T follicular helper cell (primary cell): ENCODE data around the gene PCED1B.
"Not testable (repeated sequence)": the region's sequence is repeated elsewhere in the genome, so short reads cannot be mapped to it uniquely, and the experiment has no call there.

ENCODE experiments used
- DNase-seq: peaks from one replicate; pipeline ENCODE4 v3.0.0-alpha.2; 2020; ENCODE audit warnings: low read depth
- total RNA-seq, 2 experiments: gene quantifications; one replicate each; lab custom pipeline; 2026; lab: John Stamatoyannopoulos, UW

The PCED1B gene
- total RNA-seq, result 22.2 to 74.1 reads per million in 2 experiments

DNA sequence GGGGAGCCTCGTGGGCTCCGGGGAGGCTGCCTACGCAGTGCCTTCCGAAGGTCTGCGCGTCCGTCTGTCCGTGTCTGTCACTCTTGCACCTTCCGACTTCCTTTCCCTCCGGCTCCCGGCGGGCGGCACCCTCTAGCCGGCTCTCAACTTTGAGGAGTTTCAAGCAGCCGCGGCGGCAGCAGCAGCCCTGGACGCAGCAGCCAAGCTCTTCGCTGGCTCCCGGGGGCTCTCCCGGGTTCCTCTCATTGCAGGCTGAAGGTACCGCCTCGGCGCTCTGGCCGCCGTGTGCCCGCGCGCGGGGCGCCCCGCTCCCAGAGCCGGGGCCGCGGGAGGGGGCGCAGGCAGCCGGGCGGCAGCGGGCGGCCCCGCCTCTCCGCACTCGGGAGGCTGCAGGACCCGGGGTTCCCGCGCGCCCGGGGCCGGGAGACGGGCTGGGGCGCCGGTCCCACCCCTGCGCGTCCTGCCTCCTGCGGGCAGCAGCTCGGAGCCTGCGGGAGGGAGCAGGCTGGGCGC is at the start of gene PCED1B, which contains the start of gene AMIGO2:
PCED1B (plus strand) TSS at position 154 of the 513 bp plus-strand sequence. CDS start 155,443 bp downstream, outside the sequence.
AMIGO2 (minus strand) TSS at position 492 of the 513 bp plus-strand sequence. CDS start 957 bp downstream, outside the sequence.
- DNase-seq, result peak; percentile 21

- DNase-seq, result no peak
Measured at GRCh38 chr12:47029903-47030302, 49.5 kb upstream of the PCED1B start.

GRCh38 chr12:47032644-47033043 is 46.8 kb upstream of the PCED1B start:
- DNase-seq, result no peak

DNA sequence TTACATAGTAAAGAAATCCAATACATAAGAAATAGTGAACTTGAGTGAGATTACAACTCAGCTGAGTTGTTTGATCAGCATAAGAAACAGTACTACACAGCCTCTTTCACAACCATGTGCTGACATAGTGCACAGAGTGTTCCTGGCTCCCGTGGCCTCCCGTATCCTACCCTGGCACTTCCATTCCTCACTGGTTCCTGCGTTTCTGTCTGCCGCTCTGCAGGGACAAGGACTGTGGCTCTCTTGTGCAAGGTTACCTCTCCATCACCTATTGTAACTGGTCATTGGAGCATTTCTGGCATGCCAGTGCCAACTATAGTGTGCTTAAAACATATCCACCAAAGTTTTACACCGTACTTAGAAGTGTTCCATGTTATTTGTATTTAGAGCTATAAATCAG is 46.3 kb upstream of the PCED1B start:
- no peak for DNase-seq

- no peak for DNase-seq
Measured at GRCh38 chr12:47033789-47034555, 45.4 kb upstream of the PCED1B start.

- no peak for DNase-seq
Measured at GRCh38 chr12:47034661-47035060, 44.8 kb upstream of the PCED1B start.

DNA sequence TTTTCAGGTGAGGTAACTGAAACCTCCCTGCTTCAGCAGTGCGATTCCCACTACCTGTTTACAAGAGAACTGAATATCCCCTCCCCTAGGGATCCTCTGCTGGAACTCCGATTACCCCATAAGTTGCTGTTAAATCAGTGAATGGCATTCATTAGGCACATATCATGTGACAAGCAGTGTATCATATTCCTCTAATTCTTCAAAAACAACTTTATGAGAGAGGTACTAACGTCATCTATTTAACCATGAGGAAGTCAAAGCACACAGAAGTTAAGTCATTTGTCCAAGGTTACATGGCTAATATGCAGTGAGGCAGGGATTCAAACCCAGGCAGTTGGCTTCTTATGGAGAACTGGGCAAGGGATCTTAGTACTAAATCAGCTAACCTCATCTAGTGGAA is 43.9 kb upstream of the PCED1B start:
- DNase-seq, result no peak

GRCh38 chr12:47038270-47038748 is 41.1 kb upstream of the PCED1B start:
- no peak for DNase-seq

DNA sequence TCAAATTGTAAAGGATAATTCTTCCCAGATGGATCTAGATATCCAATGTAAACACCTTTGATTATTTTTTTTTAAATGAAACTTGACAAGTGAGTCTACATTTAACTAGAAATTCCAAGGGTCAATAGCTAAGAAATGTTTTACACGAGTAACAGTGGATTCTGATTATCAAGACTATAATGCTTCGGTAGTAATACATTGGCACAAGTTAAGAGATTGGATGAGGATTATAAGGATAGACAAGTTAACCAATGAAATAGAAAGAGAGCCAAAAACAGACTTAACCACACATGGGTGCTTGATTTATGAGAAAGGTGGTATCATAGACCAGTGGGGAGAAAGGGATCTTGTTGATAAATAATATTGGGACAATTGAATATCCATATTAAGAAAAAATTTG is 40.3 kb upstream of the PCED1B start:
- no peak for DNase-seq

DNA sequence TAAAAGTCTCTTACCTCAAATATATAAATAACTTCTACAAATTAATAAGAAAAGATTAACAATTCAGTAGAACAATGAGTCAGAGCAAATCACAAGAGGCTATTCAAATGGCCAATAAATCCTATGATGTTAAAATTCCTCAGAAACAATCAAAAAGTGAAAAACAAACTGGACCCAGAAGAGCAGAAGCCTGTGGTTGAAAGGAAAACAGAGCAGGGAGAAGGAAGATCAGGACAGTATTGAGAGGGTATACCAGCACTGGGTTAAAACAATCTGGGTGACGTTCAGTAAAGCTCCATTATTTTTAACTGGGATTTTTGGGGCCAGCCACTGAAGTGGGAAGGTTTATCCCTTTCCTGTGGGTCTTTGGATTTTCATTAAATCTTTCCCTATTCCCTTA is 39.7 kb upstream of the PCED1B start:
- no peak for DNase-seq

DNA sequence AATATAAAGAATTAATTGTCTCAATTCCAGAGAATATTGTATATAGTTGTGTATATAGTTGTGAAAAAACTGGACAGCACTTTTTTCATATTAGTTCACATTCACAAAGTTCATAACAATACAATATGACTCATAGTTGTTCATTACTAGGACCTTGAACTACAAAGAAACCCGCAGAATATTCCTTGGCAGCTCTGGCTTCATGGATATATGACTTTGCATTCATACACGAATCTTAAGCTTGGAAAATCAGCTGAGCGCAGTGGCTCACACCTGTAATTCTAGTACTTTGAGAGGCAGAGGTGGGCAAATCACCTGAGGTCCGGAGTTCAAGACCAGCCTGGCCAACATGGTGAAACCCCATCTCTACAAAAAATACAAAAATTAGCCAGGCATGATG is 38.1 kb upstream of the PCED1B start:
- DNase-seq, result no peak

DNA sequence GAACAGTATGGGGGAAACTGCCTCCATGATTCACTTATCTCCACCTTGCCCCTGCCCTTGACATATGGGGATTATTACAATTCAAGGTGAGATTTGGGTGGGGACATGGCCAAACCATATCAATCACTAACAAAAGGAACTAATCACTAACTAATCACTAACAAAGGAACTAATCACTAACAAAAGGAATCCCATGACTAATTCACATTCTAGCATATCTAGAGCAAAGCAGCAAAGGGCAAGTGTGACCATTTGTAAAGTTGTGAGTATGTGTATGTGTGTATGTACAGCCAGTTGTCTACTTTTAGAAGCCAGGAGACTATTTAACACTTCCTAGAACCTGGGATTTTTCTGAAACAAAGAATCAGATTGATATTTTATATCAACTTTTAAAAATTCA is 30.9 kb upstream of the PCED1B start:
- no peak for DNase-seq

DNA sequence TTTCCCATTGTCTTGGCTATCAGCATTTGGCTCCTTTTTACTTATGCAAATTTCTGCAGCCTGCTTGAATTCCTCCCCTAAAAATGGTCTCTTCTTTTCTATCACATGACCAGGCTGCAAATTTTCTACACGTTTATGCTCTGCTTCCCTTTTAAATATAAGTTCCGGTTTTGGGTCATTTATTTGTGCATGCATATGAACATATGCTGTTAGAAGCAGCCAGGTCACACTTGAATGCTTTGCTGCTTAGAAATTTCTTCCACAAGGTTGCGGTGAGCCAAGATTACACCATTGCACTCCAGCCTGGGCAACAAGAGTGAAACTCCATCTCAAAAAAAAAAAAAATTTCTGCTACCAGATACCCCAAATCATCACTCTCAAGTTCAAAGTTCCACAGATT is 28.1 kb upstream of the PCED1B start:
- not testable (repeated sequence) for DNase-seq

GRCh38 chr12:47052274-47052673 is 27.1 kb upstream of the PCED1B start:
- no peak for DNase-seq

DNA sequence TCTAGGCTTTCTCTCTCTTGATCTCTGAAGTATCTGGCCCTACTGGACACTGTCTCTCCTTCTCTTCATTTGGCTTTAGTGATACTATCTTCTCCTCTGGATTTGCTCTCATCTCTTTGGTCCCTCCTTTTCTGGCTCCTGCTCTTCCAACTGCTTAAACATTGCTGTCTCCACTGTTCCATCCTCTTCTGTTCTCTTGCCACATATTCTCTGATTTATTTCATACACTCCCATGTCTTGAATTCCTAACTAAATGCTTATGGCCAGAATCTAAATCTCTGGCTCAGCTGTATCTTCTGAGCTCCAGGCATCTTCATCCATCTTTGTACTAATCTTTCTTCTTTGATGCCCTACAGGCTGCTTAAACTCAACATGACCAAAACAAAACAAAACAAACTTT is 25.5 kb upstream of the PCED1B start:
- DNase-seq, result no peak

GRCh38 chr12:47054659-47055058 is 24.8 kb upstream of the PCED1B start:
- no peak for DNase-seq

DNA sequence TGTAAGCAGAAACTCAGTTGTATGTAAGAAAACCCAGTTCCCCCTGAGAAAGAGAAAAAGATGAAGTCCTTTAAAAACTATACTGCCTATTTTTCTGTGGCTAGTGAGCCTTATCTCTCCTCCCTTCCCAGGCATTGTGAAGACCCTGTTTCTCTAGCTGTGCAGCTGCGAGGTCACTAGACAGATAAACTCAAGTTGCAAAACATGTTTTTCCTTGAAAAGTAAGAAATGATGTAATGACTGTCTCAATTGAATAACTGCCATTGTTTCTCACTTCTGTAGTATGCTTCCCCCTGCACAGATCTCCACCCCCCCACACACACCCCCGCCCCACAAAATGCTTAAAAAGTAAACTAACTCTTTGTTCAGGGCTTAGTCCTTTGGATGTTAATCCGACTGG is 23.6 kb upstream of the PCED1B start:
- not testable (repeated sequence) for DNase-seq

DNA sequence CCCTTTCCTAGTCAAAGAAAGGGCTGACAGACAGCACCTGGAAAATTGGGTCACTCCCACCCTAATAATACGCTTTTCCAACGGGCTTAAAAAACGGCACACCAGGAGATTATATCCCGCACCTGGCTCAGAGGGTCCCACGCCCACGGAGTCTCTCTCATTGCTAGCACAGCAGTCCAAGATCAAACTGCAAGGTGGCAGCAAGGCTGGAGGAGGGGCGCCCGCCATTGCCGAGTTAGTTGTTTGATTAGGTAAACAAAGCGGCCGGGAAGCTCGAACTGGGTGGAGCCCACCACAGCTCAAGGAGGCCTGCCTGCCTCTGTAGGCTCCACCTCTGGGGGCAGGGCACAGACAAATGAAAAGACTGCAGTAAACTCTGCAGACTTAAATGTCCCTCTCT is 22.5 kb upstream of the PCED1B start:
- DNase-seq, result not testable (repeated sequence)

GRCh38 chr12:47058640-47059039 is 20.8 kb upstream of the PCED1B start:
- not testable (repeated sequence) for DNase-seq

GRCh38 chr12:47065546-47065945 is 13.9 kb upstream of the PCED1B start:
- DNase-seq, result no peak

- no peak for DNase-seq
Measured at GRCh38 chr12:47066278-47067025, 13.0 kb upstream of the PCED1B start.

- DNase-seq, result no peak
Measured at GRCh38 chr12:47067176-47067575, 12.2 kb upstream of the PCED1B start.
